HG03342 (cell line): Measurements from ENCODE around the gene ADAM30.

ENCODE experiments used
- ATAC-seq: cut with Tn5 transposase; IDR thresholded peaks from one replicate; pipeline ENCODE4 v1.9.1; 2021; ENCODE audit warnings: mild to moderate bottlenecking, moderate library complexity; ENCODE audit not compliant: unreplicated experiment

Gene ADAM30

DNA sequence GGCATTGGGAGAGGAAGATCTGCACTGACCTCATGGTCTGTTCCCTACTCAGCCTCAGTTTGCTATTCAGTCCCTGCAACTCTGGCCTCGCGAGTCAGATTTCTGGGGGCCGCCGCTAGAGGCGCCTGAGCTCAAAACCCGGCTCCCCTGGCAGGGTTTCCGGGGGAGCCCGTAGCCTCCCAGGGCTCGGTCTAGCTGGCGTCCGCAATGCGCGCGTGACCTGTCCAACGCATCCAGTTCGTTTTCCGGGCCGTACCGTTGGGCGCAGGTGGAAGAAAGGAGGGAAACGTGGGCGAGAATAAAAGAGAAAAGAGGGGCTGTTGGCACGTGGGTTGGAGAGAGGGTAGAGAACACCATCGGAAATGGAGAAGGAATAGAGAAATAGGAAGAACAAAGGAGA is at the start of gene ADAM30:
Gene ADAM30 (minus strand): TSS at position 213 of the 400 bp plus-strand sequence. CDS start 179 bp downstream, at position 34.
- ATAC-seq = no peak

DNA sequence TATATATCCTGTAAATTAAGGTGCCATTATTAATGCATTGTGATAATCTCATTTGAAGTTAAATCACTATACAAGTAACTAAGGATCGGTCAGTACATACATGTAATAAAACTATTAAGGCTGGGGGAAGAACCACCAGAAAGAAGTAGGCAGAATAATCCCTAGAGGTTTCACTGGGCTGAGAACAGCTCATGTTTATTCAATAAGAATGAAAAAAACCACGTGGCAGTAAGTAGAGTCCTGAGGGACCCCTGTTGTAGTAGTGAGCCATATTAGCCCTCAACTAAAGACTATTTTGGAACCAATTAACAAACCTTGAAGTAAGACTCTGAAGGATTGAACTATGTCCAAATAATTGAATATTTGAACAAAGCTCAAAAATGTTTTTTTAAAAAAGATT is 46.9 kb upstream of the ADAM30 start:
- no peak for ATAC-seq

DNA sequence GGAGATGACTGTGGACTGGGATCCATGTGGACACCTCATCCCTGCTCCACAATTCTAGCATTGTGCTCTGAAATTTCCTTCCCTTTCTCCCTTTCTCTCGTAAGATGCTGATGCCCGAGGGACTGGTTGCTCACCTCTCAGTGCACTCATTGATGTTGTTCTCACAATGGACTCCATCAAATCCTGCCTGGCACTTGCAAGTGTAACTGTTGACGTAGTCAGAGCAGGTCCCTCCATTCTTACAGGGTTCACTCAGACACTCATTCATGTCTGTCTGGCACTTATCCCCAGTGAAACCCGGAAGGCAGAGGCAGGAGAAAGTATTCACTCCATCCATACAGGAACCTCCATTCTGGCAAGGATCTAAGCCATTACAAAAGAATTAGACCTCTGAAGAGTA is 45.1 kb upstream of the ADAM30 start:
- ATAC-seq = no peak

DNA sequence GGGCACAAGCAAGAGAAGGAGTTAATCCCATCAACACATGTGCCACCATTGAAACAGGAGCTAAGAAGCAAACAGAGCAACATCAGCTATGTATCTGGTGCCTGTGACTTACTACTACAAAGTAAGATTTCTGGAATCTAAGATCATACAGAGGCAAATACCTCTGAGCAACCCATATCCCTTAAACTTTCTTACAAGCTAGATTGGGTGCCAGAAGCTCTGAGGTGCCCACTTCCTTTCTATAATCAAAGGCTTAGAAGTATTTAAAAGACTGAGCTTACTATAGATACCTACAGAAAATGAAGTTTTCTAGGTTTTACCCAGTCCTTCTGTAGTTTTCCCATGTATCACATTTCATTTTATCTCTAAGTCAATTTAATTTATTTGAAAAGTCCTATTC is 44.4 kb upstream of the ADAM30 start:
- ATAC-seq = no peak

DNA sequence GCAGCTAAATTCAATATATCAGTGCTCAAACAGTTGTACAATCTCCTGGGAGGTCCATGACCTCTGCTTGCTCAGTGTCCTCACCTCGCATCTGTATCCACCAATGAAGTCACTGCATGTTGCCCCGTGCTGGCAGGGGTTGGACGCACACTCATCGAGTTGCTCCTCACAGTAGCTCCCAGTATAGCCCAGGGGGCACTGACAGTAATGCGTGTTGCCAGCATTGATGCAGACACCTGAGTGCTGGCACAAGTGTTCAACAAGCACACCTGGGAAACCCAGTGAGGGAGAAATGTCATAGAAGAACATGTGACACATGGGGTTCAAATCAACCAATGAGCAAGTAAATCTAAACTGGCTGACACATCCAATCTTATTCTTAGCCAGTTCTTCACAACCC is 40.9 kb upstream of the ADAM30 start:
- no peak for ATAC-seq

DNA sequence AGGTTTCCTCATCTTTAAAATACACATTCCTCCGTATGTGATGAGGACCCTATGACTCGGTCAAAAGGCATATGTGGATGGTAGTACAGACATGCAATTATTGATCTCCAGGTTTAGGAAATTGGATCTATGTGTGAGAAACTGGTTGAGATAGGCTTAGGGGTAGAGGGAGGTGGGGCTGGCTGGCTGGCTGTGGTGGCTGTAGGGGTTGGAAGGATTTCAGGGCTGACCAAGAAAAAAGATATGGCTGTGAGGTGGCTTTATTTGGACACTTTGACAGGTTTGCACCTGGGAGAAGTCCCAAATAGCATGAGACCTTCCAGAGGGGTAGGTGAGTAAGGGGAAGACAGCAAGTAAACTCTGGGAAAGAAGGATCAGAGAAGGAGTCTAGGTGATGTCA is 39.6 kb upstream of the ADAM30 start:
- no peak for ATAC-seq

DNA sequence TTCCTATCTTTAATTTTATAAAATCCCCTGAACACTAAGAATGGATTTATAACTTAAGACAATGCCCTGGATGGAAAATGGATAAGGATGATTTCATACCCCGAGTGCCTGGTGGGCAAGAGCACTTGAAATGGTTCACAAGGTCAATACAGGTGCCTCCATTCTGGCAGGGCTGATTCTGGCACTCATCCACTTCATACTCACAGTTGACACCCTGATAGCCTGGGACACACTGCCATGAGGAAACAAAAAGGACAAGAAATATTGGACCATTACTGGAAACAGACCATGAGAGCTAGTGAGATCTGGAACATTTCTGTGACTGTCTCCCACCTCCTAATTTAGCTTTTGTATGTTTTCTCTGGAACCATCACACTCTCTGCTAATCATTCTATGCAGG is 39.1 kb upstream of the ADAM30 start:
- ATAC-seq = no peak

DNA sequence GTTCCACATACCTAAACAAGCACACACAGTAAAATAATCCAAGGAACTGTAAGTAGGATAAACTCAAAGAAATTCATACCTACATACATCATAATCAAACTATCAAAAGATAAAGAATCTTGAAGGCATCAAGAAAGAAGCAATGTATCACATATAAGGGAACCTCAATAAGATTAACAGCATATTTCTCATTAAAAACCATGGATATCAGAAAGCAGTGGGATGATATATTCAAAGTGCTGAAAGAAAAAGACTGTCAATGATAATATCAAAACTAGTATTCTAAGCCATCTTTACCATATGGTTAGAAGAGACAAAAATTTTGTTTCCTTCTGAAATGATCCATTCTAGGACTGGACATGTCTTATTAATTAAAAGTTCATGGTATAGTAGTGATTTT is 37.1 kb upstream of the ADAM30 start:
- no peak for ATAC-seq

DNA sequence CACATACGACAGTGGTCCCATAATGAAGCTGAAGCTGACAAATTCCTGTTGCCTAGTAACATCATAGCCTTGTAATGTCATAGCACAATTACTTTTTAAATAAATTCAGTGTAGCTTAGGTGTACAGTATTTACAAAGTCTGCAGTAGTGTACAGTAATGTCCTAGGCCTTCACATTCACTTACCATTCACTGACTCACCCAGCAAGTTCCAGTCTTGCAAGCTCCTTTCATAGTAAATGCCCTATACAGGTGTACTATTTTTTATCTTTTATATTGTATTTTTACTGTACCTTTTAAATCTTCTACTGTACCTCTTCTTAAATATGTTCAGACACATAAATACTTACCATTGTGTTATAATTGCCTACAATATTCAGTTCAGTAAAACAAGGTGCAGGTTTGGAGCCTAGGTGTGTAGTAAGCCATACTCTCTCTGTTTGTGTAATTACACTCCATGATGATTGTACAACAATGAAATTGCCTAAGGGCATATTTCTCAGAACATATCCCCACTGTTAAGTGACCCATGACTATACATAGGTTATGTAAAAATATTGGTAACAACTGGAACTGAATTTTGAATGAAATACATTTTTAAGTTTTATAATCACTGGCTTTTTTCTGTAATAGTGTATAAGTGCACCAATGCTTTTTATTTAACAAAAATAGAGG is 33.5 kb upstream of the ADAM30 start:
- no peak for ATAC-seq

DNA sequence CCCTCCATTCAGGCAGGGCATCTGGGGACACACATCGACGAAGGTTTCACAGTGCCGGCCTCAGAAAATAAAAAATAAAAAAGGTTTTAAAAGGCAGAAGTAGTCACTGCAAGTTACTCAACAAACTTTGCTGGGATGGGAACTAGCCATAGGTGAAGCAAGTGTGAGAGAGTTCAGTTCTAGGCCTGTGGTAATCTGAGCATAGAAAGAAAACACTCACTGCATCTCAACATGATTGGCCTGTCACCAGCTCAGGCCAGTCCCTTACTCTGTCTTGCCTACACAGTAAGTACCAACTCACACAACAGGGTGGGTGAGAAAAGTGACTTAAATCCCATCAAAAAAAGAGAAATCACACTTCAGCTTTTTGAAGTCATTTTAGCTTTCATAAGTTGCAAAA is 30.2 kb upstream of the ADAM30 start:
- ATAC-seq = no peak

DNA sequence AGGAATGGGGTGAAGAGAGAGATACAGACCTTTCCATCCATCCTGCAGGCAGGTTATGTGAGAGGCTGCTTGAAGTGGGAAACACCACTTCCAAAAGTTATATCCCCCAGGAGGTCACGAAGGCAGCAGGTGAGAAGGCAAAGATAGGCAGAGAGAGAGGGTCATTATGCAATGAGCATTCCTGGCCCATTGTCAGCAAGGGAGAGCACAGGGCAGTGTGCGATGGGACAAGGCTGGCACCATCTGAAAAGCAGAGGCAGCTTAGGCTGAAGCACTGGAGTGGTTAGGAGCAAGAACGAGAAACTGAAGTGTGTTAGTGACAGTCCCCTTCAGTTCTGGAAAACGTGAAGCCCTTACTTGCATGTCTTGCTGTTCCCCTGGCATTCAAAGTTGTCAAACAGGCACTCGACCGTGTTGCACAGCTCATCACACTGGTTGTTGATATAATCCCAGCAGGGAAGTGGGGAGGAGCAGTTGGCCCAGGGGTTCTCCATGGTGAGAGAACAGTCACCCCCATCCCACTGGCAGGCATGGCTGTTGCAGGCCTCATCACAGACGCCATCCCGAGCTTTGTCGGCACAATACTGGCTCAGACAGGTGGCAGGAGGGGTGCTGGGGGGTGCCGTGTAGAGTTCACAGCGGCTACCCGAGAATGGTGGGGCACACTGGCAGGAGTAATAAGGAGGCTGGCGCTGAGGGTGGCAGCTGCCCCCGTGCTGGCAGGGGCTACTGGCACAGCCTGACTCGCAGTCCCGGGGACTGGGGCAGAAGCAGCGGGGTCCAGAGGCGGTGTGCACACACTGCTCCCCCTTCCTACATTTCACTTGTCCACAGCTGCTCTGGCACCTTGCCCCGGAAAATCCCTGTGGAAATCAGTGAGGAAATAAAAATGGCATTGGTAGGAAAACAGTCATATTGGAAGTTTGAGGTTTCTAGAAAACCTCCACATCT is 28.9 kb upstream of the ADAM30 start:
- ATAC-seq = no peak

DNA sequence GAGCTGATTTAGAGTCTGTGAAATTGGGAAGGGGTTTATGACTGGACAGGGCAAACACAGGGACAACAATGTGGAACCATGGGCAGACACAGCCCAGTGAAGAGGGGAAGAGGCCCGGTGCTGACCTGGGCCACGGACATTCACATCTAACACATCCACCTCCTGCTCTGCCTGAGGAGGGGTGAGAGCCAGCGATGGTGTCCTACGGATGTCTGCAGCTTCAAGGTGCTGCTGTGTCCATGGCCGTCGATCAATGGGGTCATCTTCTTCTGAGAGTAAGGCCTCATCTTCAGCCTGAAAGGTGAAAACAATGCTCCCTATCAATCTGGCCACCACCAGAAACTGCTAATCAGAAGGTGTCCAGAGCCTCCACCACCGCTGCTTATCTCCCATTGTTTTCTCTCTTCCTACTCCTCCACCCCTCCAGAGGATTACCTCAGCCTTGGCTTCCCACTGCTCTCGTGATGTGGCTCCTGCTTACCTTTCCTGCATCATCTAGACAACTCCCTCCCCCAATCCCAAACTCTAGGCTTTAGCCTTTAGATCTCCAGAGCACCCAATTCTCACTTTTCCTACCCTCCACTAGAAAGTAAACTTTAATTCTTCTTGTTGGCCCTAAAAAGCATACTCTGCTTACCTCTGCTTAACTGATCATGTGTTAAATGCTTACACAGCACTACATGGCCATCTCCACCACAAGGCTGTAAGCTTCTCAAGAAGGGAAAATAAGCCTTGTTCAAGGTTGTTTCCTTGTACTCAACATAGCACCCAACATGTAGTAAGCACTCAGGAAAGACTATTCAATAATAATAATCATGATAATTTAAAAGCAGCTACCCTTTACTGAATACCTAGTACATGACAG is 24.0 kb upstream of the ADAM30 start:
- no peak for ATAC-seq

DNA sequence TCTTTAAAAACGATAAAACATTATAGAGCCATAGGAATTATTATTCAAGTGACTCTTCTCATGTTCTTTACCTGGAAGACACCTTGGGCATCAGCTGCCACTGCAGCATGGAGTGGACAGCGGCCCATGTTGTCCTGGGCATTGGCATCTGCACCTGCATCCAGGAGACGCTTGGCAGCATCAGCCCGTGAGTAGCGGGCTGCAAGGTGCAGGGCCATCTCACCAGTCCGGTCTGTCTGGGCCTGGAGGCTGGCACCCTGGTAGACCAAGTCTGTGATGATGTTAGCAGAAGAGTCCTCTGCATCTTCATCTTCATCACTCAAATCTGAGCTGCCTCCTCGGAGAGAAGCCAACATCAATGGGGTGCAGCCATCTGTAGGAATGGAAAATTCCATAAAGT is 22.9 kb upstream of the ADAM30 start:
- no peak for ATAC-seq

DNA sequence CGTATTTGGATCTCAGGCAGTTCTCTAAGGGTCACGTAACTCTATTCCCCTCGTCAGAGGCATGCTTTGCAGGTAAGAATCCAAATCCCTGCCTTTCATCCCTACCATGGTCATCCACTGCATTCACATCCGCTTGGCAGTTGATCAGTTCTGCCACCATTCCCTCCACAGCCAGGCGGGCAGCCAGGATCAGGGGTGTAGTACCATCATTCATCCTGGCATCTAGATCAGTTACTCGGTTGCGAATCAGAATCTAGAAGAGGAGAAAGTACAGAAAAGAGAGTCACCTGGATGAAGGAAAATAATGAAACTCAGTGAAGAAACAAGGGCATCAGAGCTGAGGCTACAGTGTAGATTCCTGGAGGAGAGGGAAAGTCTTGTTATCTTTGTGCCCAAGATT is 22.0 kb upstream of the ADAM30 start:
- ATAC-seq = no peak

DNA sequence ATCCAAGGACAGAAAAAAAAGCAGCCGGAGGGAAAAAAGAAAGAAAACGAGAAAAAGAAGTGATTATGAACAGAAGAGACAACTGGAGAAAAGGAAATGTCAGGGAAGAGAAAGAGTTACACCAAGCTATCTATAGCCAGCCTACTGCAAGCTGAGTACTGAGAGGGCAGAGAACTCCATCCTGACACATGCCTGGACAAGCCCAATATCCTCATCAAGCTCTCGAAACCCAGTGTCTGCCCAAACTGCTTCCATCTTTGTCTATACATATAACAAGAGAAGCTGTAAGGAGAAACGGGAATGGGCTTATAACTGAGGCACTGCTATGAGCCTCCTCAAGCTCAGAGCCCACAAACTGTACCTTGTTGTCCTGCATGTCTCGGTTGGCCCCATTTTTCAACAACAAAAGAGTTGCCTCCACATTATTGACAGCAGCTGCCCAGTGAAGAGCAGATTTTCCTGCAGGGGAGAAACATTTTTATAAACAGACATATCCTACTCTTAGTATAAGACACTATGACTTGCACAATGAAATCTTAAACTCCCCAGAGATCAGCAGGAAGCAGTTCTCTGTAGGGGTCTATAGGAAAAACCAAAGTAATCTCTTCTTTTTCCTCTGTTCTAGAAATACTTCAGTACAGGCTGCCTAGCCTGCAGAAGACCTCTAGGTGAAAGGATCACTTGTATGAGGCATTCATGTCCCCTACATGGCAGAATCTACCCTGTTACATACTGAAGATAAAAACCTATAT is 21.2 kb upstream of the ADAM30 start:
- ATAC-seq = no peak

DNA sequence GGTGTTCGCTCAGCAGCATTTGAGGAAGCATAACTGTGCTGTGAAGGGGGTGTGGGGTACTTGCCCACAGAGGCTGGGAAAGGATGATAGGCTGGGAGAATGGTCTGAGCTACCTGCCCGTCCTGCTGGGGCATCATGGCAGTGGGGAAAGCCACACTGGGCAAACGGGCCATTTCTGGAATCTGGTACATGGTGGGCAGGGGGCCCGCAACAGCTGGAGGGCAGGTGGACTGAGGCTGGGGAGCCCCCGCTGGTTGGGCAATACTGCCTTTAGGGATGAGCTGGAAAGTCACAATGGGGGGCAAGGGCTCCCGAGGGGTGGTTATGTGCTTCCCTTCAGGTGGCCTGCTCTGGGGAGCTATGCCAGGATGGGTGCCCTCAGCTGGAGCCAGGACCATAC is 19.2 kb upstream of the ADAM30 start:
- no peak for ATAC-seq

DNA sequence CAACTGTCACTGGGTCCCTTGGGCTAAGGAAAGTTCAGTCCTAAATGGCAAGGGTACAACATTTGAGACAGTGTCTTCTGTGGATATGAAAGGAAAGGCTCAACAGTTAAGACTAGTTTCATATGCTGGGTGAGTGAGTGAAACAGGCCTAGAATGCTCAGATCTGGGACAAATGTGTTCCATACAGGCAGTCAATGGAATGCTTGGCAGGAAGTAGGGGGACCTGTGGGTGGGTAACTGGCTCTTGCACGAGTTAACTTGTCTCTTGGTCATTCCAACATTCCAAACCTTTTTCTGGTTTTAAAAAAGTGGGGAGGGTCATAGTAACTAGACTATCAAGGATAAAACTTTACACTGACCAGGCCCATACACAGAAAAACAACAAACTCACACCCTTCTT is 17.8 kb upstream of the ADAM30 start:
- ATAC-seq = no peak

DNA sequence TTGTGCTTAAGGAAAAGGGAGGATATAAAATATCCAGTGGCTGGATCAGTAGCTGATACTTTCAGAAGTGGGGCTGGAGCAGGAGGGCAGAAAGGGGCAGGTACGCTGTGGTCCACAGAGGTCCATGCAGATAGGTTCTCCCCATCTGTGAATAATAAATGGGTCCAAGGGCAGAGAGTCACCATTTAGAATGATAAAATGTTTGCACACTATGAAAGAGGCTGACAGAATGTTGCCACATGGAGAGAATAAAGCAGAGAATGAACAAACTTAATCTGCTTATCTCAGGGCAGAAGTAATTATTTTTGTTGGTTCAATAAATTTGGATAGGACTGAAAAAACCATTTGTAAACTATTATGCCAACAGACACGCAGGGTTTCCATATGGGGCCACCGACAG is 16.6 kb upstream of the ADAM30 start:
- ATAC-seq = no peak

DNA sequence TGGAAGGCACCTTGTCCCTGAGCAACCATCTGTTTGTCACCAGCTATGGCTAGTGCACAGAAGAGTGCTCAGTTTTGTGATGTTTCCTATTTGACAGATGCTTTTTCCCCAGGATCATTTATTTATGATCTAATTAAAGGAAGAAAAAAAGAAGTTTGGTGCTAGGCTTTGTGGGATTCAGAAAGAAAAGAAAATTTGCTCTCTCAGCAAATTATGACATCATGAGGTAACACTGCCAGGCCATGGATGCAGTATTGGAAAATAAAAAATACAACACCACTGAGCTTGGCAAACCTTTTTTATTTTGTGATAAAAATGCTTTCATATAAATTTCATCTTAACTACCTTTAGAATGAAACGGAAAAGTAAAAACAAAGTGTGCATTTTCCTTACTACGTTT is 15.5 kb upstream of the ADAM30 start:
- ATAC-seq = no peak

DNA sequence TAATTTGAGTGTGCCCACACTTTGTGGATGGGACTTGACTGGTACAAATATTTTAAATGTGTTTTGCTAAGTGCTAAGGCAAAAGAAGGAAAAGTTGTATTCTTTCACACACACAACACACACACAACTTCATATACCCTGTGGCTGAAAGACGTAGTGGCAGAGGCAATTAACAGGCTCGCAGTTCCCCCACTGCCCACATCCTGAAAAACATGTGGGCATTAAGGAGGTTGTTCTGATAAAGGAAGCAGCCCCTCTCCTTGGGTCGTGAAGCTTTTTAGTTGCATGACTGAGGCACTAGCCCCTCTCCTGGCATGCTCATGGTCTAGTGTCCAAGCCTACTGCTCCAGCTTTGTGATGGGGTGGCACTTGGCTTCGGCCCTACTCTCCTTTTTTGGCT is 14.3 kb upstream of the ADAM30 start:
- ATAC-seq = no peak
